ENCODE results near the gene FRMD1.

FRMD1 gene

GRCh38 chr6:168013250-168013915 is 65.6 kb downstream of the FRMD1 start:
- TF ChIP-seq YY1 (IDR thresholded peaks at IDR 0.05; ENCODE audit: low read depth) (no peak), CEBPB (IDR thresholded peaks at IDR 0.05) (no peak), NFIC (IDR thresholded peaks at IDR 0.05) (no peak), EGR1 (IDR thresholded peaks at IDR 0.05) (no peak), FOXM1 (IDR thresholded peaks at IDR 0.05; ENCODE audit: borderline replicate concordance, low read depth) (no peak), TCF12 (IDR thresholded peaks at IDR 0.05; ENCODE audit: low read depth) (no peak), TAF1 (IDR thresholded peaks at IDR 0.05; ENCODE audit: low read depth) (no peak), ZBTB7A (IDR thresholded peaks at IDR 0.05; ENCODE audit: low read depth) (no peak), MAX (IDR thresholded peaks at IDR 0.05) (no peak), CREB1 (IDR thresholded peaks at IDR 0.05; ENCODE audit: low read depth) (no peak), REST (IDR thresholded peaks at IDR 0.05; ENCODE audit: low read depth) (no peak)

GRCh38 chr6:168012431-168013249 is 66.4 kb downstream of the FRMD1 start:
- TF ChIP-seq TEAD4 (IDR thresholded peaks at IDR 0.05) (no peak), ZBTB7A (IDR thresholded peaks at IDR 0.05; ENCODE audit: low read depth) (no peak), TCF12 (IDR thresholded peaks at IDR 0.05; ENCODE audit: low read depth) (no peak), NFIC (IDR thresholded peaks at IDR 0.05) (no peak), CREB1 (IDR thresholded peaks at IDR 0.05; ENCODE audit: low read depth) (no peak), MAX (IDR thresholded peaks at IDR 0.05) (no peak), YY1 (IDR thresholded peaks at IDR 0.05; ENCODE audit: low read depth) (no peak), EGR1 (IDR thresholded peaks at IDR 0.05) (no peak), EP300 (IDR thresholded peaks at IDR 0.05; ENCODE audit: borderline replicate concordance) (no peak)

GRCh38 chr6:168011291-168011690 is 67.7 kb downstream of the FRMD1 start:
- TF ChIP-seq TEAD4 (IDR thresholded peaks at IDR 0.05), result no peak
- no peak for TF ChIP-seq REST (IDR thresholded peaks at IDR 0.05; ENCODE audit: low read depth)
- no peak for TF ChIP-seq CEBPB (IDR thresholded peaks at IDR 0.05)

GRCh38 chr6:168009331-168009730 is 69.7 kb downstream of the FRMD1 start:
- TF ChIP-seq TEAD4 (IDR thresholded peaks at IDR 0.05) (no peak), RAD21 (IDR thresholded peaks at IDR 0.05; ENCODE audit: low read depth) (no peak), FOXM1 (IDR thresholded peaks at IDR 0.05; ENCODE audit: borderline replicate concordance, low read depth) (no peak), CEBPB (IDR thresholded peaks at IDR 0.05) (no peak), TAF1 (IDR thresholded peaks at IDR 0.05; ENCODE audit: low read depth) (no peak), ZBTB7A (IDR thresholded peaks at IDR 0.05; ENCODE audit: low read depth) (no peak), USF1 (IDR thresholded peaks at IDR 0.05) (no peak), MAX (IDR thresholded peaks at IDR 0.05) (no peak), EP300 (IDR thresholded peaks at IDR 0.05; ENCODE audit: borderline replicate concordance) (no peak), CREB1 (IDR thresholded peaks at IDR 0.05; ENCODE audit: low read depth) (no peak), TCF12 (IDR thresholded peaks at IDR 0.05; ENCODE audit: low read depth) (no peak), NFIC (IDR thresholded peaks at IDR 0.05) (no peak), REST (IDR thresholded peaks at IDR 0.05; ENCODE audit: low read depth) (no peak), YY1 (IDR thresholded peaks at IDR 0.05; ENCODE audit: low read depth) (no peak), EGR1 (IDR thresholded peaks at IDR 0.05) (no peak)

Measured in Ishikawa (cell line).